Activated naive CD8-positive, alpha-beta T cell (primary cell): Measurements from ENCODE around the gene ARL5A.

Experiments used
- H3K27ac Mint-ChIP-seq: one replicate; pipeline ENCODE4 v1.8.0; 2021; ENCODE audit warnings: mixed read lengths
- H3K27me3 Mint-ChIP-seq: one replicate; pipeline ENCODE4 v1.8.0; 2021; ENCODE audit warnings: mixed read lengths
- H3K36me3 Mint-ChIP-seq: one replicate; pipeline ENCODE4 v1.8.0; 2021; ENCODE audit warnings: mixed read lengths
- H3K4me1 Mint-ChIP-seq: one replicate; pipeline ENCODE4 v1.8.0; 2021; ENCODE audit warnings: low read depth, mixed read lengths
- H3K4me3 Mint-ChIP-seq: one replicate; pipeline ENCODE4 v1.8.0; 2021; ENCODE audit warnings: mild to moderate bottlenecking, mixed read lengths
- H3K9me3 Mint-ChIP-seq: one replicate; pipeline ENCODE4 v1.8.0; 2021; ENCODE audit warnings: low read depth, mixed read lengths

Gene ARL5A

GRCh38 chr2:151774506-151774905 is 53.7 kb downstream of the ARL5A start:
- Mint-ChIP-seq H3K4me3 (no peak overlapping the region), H3K36me3 (peaks cover 27% of the 10 kb centered on the region), H3K27ac (no peak overlapping the region), H3K9me3 (peaks cover 3% of the 10 kb centered on the region), H3K4me1 (no peaks in the 10 kb centered on the region), H3K27me3 (no peaks in the 10 kb centered on the region)

DNA sequence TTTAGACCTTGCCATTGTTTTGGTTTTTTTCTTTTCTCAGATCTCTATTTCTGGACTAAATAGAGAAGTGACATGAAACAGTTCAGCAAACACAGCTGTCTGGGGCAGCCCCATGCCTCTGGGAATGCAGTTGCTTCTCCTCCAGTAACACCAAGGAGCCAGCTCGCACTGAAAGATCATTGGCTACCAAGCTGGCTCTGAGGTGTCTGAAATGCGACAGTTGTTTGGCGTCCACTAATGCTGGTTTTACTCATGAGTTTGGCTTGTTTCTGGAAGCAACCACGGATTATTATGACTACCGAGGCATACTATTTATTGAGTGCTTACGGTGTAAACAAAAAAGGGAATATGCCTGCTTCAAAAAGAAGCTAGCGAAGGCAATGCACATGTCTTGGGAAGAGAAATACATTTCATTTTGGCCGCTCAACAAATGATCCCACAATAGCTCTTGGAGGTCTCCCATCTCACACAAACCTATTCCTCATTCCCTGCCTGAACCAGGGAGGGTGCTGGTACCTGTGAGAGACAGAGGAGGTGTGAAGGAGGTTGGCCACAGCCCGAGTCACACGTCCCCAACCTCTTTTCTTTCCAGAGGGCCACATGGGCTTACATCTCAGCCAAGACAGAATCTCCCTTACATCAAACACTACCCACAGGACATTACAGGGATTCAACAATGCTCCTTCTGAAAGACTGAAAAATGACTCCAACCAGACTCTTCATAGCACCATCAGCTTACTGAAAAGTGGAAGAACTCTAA is 56.4 kb downstream of the ARL5A start:
- Mint-ChIP-seq H3K9me3 (peaks cover 3% of the 10 kb centered on the region), H3K27me3 (no peaks in the 10 kb centered on the region), H3K4me1 (no peaks in the 10 kb centered on the region), H3K4me3 (no peak overlapping the region), H3K27ac (no peak overlapping the region), H3K36me3 (peaks cover 15% of the 10 kb centered on the region)

- Mint-ChIP-seq H3K4me1 (peaks cover 3% of the 10 kb centered on the region), H3K9me3 (peaks cover 3% of the 10 kb centered on the region), H3K27ac (no peak overlapping the region)
These were observed 57.2 kb downstream of the ARL5A start for GRCh38 chr2:151770995-151771394.

GRCh38 chr2:151769606-151770005 is 58.6 kb downstream of the ARL5A start:
- peaks cover 6% of the 10 kb centered on the region for H3K36me3 Mint-ChIP-seq
- no peak overlapping the region for H3K27ac Mint-ChIP-seq
- H3K27me3 Mint-ChIP-seq = no peaks in the 10 kb centered on the region
- peaks cover 3% of the 10 kb centered on the region for H3K9me3 Mint-ChIP-seq
- peaks cover 6% of the 10 kb centered on the region for H3K4me1 Mint-ChIP-seq
- H3K4me3 Mint-ChIP-seq = no peak overlapping the region

More at GRCh38 chr2:151770995-151771394, 57.2 kb downstream of the ARL5A start:
- no peak overlapping the region for H3K4me3 Mint-ChIP-seq
- no peaks in the 10 kb centered on the region for H3K27me3 Mint-ChIP-seq
- H3K36me3 Mint-ChIP-seq = peaks cover 8% of the 10 kb centered on the region

- Mint-ChIP-seq H3K9me3 (peaks cover 3% of the 10 kb centered on the region), H3K27ac (no peak overlapping the region), H3K4me1 (peaks cover 6% of the 10 kb centered on the region), H3K27me3 (no peaks in the 10 kb centered on the region), H3K4me3 (no peak overlapping the region), H3K36me3 (peaks cover 10% of the 10 kb centered on the region)
These were observed 60.7 kb downstream of the ARL5A start for GRCh38 chr2:151767536-151767935.

DNA sequence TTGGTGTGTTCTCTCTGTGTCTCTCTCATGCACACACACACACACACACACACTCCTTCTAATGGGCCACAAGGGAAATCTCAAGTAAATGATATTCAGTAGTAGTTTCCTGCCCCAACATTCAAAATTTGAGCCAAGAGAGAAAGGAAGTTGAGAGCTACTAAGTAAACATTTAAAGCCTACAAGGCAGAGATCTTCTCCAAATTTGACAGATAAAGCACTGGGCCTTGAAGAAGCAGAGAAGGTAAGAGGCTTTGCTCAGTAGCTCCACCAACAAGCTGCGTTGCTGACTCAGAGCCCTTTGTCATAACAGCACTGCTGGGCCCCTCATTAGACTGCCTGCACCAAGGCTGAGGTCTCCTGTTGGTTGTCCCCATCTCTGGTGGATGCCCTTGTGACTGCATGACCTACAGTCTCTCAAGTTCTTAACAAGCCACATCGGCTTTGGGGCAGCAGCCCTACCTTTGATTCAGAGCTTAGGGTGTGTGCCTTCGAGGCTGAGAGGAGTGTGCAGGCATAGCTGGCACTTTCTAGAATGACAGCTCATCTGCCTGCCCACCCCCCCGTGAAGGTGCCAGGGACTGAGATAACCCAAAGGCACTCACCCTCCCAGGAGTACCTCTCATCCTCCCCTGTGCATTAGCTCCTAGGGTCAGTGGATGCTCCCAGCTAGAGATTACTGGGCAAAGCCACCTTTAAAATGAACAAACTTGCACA is 61.6 kb downstream of the ARL5A start:
- H3K4me3 Mint-ChIP-seq = no peak overlapping the region
- H3K9me3 Mint-ChIP-seq = peaks cover 3% of the 10 kb centered on the region
- H3K36me3 Mint-ChIP-seq = peaks cover 7% of the 10 kb centered on the region
- H3K4me1 Mint-ChIP-seq = peaks cover 6% of the 10 kb centered on the region
- no peaks in the 10 kb centered on the region for H3K27me3 Mint-ChIP-seq
- H3K27ac Mint-ChIP-seq = no peak overlapping the region

GRCh38 chr2:151765760-151766410 is 62.3 kb downstream of the ARL5A start:
- Mint-ChIP-seq H3K27ac (no peak overlapping the region), H3K4me1 (peaks cover 6% of the 10 kb centered on the region), H3K36me3 (peaks cover 9% of the 10 kb centered on the region), H3K9me3 (peaks cover 3% of the 10 kb centered on the region), H3K4me3 (no peak overlapping the region), H3K27me3 (no peaks in the 10 kb centered on the region)

GRCh38 chr2:151762694-151763093 is 65.5 kb downstream of the ARL5A start:
- Mint-ChIP-seq H3K4me1 (peaks cover 6% of the 10 kb centered on the region), H3K27me3 (no peaks in the 10 kb centered on the region), H3K9me3 (no peaks in the 10 kb centered on the region), H3K4me3 (no peak overlapping the region), H3K36me3 (peaks cover 9% of the 10 kb centered on the region), H3K27ac (no peak overlapping the region)

- Mint-ChIP-seq H3K4me1 (peaks cover 6% of the 10 kb centered on the region), H3K9me3 (no peaks in the 10 kb centered on the region), H3K4me3 (no peak overlapping the region), H3K27ac (no peak overlapping the region), H3K36me3 (peaks cover 9% of the 10 kb centered on the region), H3K27me3 (no peaks in the 10 kb centered on the region)
These were observed 66.5 kb downstream of the ARL5A start for GRCh38 chr2:151761687-151762086.

DNA sequence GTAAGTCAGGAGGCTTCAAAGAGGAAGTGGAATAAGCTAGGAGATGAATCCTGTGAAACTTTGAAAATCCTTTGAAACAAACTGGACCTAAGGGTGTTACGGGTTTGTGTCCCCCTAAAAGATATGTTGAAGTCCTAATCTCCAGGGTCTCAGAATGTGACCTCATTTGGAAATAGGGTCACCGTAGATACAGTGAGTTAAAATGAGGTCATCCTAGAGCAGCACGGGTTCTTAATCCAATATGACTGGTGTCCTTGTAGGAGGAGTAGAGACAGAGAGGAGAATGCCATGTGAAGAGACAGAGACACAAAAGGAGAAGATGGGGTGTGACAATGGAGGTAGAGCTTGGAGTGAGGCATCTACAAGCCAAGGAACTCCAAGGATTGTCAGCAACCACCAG is 67.0 kb downstream of the ARL5A start:
- no peak overlapping the region for H3K27ac Mint-ChIP-seq
- H3K9me3 Mint-ChIP-seq = no peaks in the 10 kb centered on the region
- peaks cover 9% of the 10 kb centered on the region for H3K36me3 Mint-ChIP-seq
- no peak overlapping the region for H3K4me3 Mint-ChIP-seq
- H3K4me1 Mint-ChIP-seq = peaks cover 3% of the 10 kb centered on the region
- H3K27me3 Mint-ChIP-seq = no peaks in the 10 kb centered on the region

DNA sequence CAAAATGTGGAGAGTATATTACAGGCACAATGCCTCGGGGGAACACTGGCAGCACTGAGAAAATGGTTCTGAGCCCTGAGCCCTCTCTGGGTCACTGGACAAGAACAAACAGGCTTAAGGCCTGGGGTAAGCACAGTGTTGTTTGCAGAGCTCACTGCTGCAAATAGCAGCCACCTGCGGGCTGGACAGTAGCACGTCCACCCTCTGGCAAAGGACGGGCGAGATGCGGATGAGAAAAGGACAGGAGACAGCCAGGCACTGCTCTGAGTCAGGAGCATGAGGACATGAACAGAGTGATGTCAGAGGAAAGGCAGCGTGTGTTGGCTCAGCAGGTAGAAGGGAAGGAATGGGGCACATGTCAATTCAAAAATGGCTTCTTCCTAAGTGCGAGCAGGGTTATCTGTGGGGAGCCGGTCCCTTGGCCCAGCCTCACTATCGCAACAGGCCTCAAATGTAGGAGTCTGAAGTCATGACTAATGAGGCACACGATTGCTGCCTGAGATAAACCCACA is 68.0 kb downstream of the ARL5A start:
- Mint-ChIP-seq H3K27me3 (no peaks in the 10 kb centered on the region), H3K27ac (no peak overlapping the region), H3K4me1 (no peaks in the 10 kb centered on the region), H3K9me3 (no peaks in the 10 kb centered on the region), H3K4me3 (no peak overlapping the region), H3K36me3 (peaks cover 6% of the 10 kb centered on the region)

- no peaks in the 10 kb centered on the region for H3K9me3 Mint-ChIP-seq
- peaks cover 4% of the 10 kb centered on the region for H3K36me3 Mint-ChIP-seq
- H3K27me3 Mint-ChIP-seq = no peaks in the 10 kb centered on the region
- H3K4me1 Mint-ChIP-seq = no peaks in the 10 kb centered on the region
- no peak overlapping the region for H3K27ac Mint-ChIP-seq
- no peak overlapping the region for H3K4me3 Mint-ChIP-seq
These were observed 69.5 kb downstream of the ARL5A start for GRCh38 chr2:151758744-151759143.

- Mint-ChIP-seq H3K9me3 (no peaks in the 10 kb centered on the region), H3K4me3 (no peak overlapping the region), H3K27me3 (no peaks in the 10 kb centered on the region), H3K36me3 (peaks cover 2% of the 10 kb centered on the region), H3K4me1 (no peaks in the 10 kb centered on the region), H3K27ac (no peak overlapping the region)
These were observed 70.4 kb downstream of the ARL5A start for GRCh38 chr2:151757861-151758260.

- Mint-ChIP-seq H3K9me3 (no peaks in the 10 kb centered on the region), H3K36me3 (peaks cover 2% of the 10 kb centered on the region), H3K4me1 (no peaks in the 10 kb centered on the region), H3K4me3 (no peak overlapping the region), H3K27ac (no peak overlapping the region), H3K27me3 (no peaks in the 10 kb centered on the region)
These were observed 71.4 kb downstream of the ARL5A start for GRCh38 chr2:151756820-151757219.

DNA sequence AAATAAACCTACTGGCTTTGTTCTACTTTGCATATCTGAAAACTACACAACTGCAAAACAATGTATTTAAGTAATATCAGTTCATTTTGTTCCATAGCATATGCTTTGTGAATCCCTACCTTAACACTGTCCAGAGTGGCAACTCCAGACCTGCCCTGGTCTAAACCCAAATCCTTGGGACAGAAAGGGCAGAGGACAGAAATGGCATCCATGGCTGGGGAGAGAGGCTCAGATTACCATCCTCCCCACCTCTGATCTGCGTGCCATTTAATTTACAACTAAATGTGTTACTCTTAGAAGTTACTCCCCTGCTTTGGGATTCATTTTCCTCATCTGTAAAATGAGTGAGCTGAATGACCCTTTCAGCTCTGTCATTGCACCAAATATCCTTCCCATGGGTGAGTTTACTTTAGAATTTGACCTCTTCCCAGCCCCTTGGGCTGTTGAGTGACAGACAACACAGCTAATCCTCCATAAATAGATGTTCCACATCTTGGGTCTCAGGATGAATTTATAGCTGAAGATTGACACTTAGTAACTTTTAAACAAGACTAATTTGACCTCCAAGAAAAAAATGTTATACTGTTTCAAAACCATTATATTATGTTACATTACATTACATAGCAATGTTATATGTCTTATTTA is 73.8 kb downstream of the ARL5A start:
- Mint-ChIP-seq H3K4me1 (no peaks in the 10 kb centered on the region), H3K27ac (no peak overlapping the region), H3K36me3 (no peaks in the 10 kb centered on the region), H3K4me3 (no peak overlapping the region), H3K27me3 (no peaks in the 10 kb centered on the region), H3K9me3 (no peaks in the 10 kb centered on the region)
